Measurements from ENCODE around the gene CLIP4.

GRCh38 chr2:29201979-29202378 lies 86.8 kb downstream of the CLIP4 start:
- TF ChIP-seq, protein P1, sequence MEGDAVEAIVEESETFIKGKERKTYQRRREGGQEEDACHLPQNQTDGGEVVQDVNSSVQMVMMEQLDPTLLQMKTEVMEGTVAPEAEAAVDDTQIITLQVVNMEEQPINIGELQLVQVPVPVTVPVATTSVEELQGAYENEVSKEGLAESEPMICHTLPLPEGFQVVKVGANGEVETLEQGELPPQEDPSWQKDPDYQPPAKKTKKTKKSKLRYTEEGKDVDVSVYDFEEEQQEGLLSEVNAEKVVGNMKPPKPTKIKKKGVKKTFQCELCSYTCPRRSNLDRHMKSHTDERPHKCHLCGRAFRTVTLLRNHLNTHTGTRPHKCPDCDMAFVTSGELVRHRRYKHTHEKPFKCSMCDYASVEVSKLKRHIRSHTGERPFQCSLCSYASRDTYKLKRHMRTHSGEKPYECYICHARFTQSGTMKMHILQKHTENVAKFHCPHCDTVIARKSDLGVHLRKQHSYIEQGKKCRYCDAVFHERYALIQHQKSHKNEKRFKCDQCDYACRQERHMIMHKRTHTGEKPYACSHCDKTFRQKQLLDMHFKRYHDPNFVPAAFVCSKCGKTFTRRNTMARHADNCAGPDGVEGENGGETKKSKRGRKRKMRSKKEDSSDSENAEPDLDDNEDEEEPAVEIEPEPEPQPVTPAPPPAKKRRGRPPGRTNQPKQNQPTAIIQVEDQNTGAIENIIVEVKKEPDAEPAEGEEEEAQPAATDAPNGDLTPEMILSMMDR (IDR thresholded peaks at IDR 0.05): no peak
- TF ChIP-seq CHD2 (IDR thresholded peaks at IDR 0.05; ENCODE audit: low read length, partially characterized antibody) (no peak), MAX (IDR thresholded peaks at IDR 0.05; ENCODE audit: low read depth) (no peak), RFX5 (IDR thresholded peaks at IDR 0.05; ENCODE audit: low read length) (no peak), YY1 (IDR thresholded peaks at IDR 0.05; ENCODE audit: low read depth) (no peak), GATA2 (CRISPR knock-in tag; IDR thresholded peaks at IDR 0.05) (peak; percentile 9; the same call in 1 of the 2 replicates)
- TF ChIP-seq, protein P2, sequence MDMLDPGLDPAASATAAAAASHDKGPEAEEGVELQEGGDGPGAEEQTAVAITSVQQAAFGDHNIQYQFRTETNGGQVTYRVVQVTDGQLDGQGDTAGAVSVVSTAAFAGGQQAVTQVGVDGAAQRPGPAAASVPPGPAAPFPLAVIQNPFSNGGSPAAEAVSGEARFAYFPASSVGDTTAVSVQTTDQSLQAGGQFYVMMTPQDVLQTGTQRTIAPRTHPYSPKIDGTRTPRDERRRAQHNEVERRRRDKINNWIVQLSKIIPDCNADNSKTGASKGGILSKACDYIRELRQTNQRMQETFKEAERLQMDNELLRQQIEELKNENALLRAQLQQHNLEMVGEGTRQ (IDR thresholded peaks at IDR 0.05; ENCODE audit: borderline replicate concordance, low read depth, low read length): no peak

Measured in SK-N-SH (cell line).